WERI-Rb-1 (cell line): ENCODE measurements around the gene DDX23.

Experiments
- DNase-seq: peaks from one replicate; pipeline ENCODE4 v3.0.0-alpha.2; 2020
- H3K27ac ChIP-seq: fragments of 250-450 bp; sonication (Bioruptor Pico); 2 replicates; pipeline ENCODE4 v1.5.1; 2020; ENCODE audit warnings: mild to moderate bottlenecking, moderate library complexity
- H3K27me3 ChIP-seq: fragments of 250-450 bp; sonication (Bioruptor Pico); 2 replicates; pipeline ENCODE4 v1.5.1; 2021; ENCODE audit warnings: mild to moderate bottlenecking, low read depth, moderate library complexity; ENCODE audit not compliant: insufficient read depth, severe bottlenecking
- H3K36me3 ChIP-seq: fragments of 250-450 bp; sonication (Bioruptor Pico); 2 replicates; pipeline ENCODE4 v1.5.1; 2020; ENCODE audit warnings: mild to moderate bottlenecking, moderate library complexity
- H3K4me3 ChIP-seq: 2 replicates; pipeline ENCODE4 v1.5.1; 2011; ENCODE audit warnings: low read depth, mild to moderate bottlenecking, control low read depth, low read length
- H3K9me3 ChIP-seq: fragments of 250-450 bp; sonication (Bioruptor Pico); 2 replicates; pipeline ENCODE4 v1.5.1; 2021; ENCODE audit warnings: mild to moderate bottlenecking, moderate library complexity; ENCODE audit not compliant: severe bottlenecking
- TF ChIP-seq, protein P1 (sequence below): IDR thresholded peaks from 2 replicates; pipeline ENCODE4 v1.5.1; 2011; ENCODE audit warnings: low read depth, mild to moderate bottlenecking, control low read depth, inconsistent platforms, low read length

The DDX23 gene

DNA sequence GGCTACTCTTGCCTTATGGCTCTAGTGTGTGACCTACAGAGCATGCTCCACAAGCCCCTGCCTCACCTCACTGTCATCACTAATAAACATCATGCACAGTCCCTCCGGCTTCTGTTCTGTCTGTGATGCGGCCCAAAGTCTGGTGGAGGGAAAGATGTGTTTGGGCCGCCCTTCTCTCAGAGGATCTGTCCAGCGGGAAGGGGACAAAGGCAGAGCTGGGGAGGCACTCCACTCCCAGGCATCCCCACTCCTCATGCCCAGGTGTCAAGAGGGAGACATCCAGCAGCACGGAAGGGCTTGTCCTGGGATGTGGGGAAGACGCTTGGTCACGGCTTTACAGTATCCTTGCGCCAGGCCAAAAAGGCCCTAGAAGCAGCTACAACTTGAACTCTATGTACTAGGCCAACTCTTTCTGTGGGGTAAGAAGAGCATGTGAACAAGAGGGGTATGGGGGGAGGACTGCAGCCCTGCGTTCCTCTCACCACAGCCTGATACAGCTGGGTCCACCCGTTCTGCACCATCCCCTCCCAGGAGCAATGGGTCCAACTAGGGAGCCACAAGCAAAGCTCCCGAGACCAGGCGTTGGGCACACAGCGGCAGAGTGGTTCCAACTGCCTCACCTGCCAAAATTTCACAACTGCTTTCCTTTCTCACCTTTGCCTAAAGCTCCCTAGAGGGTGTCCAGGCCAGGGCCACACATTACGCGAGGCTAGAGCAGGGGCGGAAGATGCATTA is 23.0 kb downstream of the DDX23 start:
- TF ChIP-seq, protein P1, sequence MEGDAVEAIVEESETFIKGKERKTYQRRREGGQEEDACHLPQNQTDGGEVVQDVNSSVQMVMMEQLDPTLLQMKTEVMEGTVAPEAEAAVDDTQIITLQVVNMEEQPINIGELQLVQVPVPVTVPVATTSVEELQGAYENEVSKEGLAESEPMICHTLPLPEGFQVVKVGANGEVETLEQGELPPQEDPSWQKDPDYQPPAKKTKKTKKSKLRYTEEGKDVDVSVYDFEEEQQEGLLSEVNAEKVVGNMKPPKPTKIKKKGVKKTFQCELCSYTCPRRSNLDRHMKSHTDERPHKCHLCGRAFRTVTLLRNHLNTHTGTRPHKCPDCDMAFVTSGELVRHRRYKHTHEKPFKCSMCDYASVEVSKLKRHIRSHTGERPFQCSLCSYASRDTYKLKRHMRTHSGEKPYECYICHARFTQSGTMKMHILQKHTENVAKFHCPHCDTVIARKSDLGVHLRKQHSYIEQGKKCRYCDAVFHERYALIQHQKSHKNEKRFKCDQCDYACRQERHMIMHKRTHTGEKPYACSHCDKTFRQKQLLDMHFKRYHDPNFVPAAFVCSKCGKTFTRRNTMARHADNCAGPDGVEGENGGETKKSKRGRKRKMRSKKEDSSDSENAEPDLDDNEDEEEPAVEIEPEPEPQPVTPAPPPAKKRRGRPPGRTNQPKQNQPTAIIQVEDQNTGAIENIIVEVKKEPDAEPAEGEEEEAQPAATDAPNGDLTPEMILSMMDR: no peak
- H3K36me3 ChIP-seq: peaks cover 96% of the 10 kb centered on the region
- DNase-seq: no peak
- H3K4me3 ChIP-seq: no peak overlapping the region
- no peak overlapping the region for H3K27ac ChIP-seq
- no peaks in the 10 kb centered on the region for H3K9me3 ChIP-seq
- H3K27me3 ChIP-seq: no peaks in the 10 kb centered on the region

DNA sequence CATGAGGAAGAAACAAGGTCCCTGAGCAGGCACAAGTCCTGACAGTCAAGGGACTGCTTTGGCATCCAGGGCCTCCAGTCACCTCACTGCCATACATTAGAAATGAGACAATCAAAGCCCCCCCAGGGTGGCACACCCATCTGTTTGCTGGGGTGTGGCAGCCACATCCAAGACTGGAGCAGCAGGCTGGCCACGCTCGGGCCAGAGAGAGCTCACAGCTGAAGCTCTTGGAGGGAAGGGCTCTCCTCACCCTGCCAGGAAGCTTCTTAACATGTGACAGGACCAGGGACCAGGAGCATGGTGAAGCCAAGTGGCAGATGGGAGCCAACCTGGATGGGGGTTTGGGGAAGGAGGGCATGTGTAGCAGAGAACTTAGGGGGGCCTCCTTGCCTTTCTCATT is 23.7 kb downstream of the DDX23 start:
- Histone ChIP-seq H3K4me3 (no peak overlapping the region), H3K9me3 (no peaks in the 10 kb centered on the region), H3K27ac (no peak overlapping the region), H3K36me3 (peaks cover 96% of the 10 kb centered on the region), H3K27me3 (no peaks in the 10 kb centered on the region)
- no peak for DNase-seq
- TF ChIP-seq, protein P1: no peak

DNA sequence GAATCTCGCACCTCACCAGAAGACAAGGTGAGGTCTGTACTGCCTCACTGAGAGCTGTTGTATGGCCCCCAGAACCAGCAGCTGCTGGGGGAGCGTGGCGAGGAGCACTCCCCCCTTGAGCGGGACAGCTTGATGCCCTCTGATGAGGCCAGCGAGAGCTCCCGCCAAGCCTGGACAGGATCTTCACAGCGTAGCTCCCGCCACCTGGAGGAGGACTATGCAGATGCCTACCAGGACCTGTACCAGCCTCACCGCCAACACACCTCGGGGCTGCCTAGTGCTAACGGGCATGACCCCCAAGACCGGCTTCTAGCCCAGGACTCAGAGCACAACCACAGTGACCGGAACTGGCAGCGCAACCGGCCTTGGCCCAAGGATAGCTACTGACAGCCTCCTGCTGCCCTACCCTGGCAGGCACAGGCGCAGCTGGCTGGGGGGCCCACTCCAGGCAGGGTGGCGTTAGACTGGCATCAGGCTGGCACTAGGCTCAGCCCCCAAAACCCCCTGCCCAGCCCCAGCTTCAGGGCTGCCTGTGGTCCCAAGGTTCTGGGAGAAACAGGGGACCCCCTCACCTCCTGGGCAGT is 24.4 kb downstream of the DDX23 start:
- no peak overlapping the region for H3K27ac ChIP-seq
- peaks cover 96% of the 10 kb centered on the region for H3K36me3 ChIP-seq
- H3K27me3 ChIP-seq: no peaks in the 10 kb centered on the region
- no peak for DNase-seq
- H3K4me3 ChIP-seq: no peak overlapping the region
- TF ChIP-seq, protein P1: no peak
- H3K9me3 ChIP-seq: no peaks in the 10 kb centered on the region

DNA sequence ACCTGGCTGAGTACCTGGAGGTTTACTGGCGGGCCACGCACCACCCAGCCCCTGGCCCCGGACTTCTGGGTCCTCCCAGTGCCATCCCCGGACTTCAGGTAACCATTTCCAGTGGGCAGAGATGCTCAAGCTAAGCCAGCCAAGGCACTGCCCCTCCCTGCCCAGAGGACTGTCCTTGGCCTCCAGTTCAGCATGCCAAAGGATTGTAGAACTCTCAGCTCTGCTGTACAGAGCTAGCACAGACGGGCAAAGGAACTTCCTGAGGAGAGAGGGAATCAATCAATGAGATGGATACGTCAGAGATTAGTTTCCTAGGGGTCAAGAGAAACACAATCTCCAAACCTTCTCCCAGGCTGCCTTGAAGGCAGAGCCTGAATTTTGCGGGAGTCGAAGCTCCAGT is 24.9 kb downstream of the DDX23 start:
- TF ChIP-seq, protein P1: no peak
- DNase-seq: no peak
- H3K4me3 ChIP-seq: no peak overlapping the region
- H3K9me3 ChIP-seq: no peaks in the 10 kb centered on the region
- peaks cover 90% of the 10 kb centered on the region for H3K36me3 ChIP-seq
- no peaks in the 10 kb centered on the region for H3K27me3 ChIP-seq
- no peak overlapping the region for H3K27ac ChIP-seq

DNA sequence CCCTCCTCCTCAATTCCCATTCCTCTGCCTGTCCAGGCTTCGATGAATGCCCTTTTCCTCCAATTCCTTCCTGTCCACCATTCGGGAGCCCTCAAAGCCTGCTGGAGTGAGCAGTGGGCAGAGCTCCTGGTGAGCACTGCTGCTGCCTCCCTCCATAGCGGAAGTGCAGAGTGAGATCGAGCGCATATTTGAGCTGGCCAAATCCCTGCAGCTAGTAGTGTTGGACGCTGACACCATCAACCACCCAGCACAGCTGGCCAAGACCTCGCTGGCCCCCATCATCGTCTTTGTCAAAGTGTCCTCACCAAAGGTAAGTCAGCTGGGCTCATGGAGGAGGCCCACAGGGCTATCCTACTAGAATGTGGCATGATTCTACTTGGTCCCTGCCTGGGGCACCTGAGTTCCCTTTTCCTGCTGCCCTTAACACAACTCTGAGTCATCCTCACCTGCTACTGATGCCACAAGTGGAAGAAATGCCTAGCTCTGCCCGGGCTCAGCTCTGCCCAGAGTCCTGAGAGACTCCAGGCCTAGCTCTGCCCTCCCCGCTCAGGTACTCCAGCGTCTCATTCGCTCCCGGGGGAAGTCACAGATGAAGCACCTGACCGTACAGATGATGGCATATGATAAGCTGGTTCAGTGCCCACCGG is 25.6 kb downstream of the DDX23 start:
- H3K27me3 ChIP-seq: no peaks in the 10 kb centered on the region
- TF ChIP-seq, protein P1: no peak
- H3K4me3 ChIP-seq: no peak overlapping the region
- no peak overlapping the region for H3K27ac ChIP-seq
- H3K36me3 ChIP-seq: peaks cover 83% of the 10 kb centered on the region
- H3K9me3 ChIP-seq: no peaks in the 10 kb centered on the region
- DNase-seq: no peak
